Measurements from ENCODE around the gene ZNF302. TPM values are rescaled to one million over a fixed set of nuclear protein-coding genes. Genes with fewer than 3 reads are reported as not detected.

Gene ZNF302
- polyA plus RNA-seq, 1 of the 3 experiments (the other 2 are of a cell fraction): 14.3 TPM

GRCh38 chr19:34732612-34733211 lies 55.2 kb downstream of the ZNF302 start (continued):
- TF ChIP-seq PBX3 (IDR thresholded peaks at IDR 0.05) (no peak), SIN3A (IDR thresholded peaks at IDR 0.05; ENCODE audit: borderline replicate concordance, low read depth, low read length) (no peak), FOXM1 (IDR thresholded peaks at IDR 0.05; ENCODE audit: low read depth) (no peak)

- Histone ChIP-seq H2AFZ (ENCODE audit: low read depth) (peak overlapping the region; percentile 95), H3K4me3 (ENCODE audit: low read depth in 2 of 2, low read length in 1 of 2) (peak overlapping the region; percentile 80 to 82), H3K36me3 (replicated peaks in 1 of 2; ENCODE audit: control insufficient read depth in 1 of 2, insufficient read depth in 2 of 2, low read length in 1 of 2) (peaks cover 20 to 32% of the 10 kb centered on the region in 2 experiments), H4K20me1 (ENCODE audit: insufficient read depth) (no peaks in the 10 kb centered on the region), H3K27ac (ENCODE audit: low read depth in 2 of 2, low read length in 1 of 2) (peak overlapping the region; percentile 86 to 98), H3F3A (replicated peaks; ENCODE audit: insufficient read depth) (peaks cover 7% of the 10 kb centered on the region), H3K9me3 (no peaks in the 10 kb centered on the region), H3K79me2 (ENCODE audit: insufficient read depth) (peaks cover 18% of the 10 kb centered on the region; the same call in 1 of the 2 replicates), H3K9me2 (no peaks in the 10 kb centered on the region), H3K27me3 (ENCODE audit: insufficient read depth) (no peaks in the 10 kb centered on the region), H3K4me1 (ENCODE audit: control insufficient read depth in 1 of 2, insufficient read depth in 2 of 2, low read depth in 1 of 2, low read length in 1 of 2) (peaks cover 0 to 25% of the 10 kb centered on the region in 2 experiments; a peak in 1 of 4 replicates), H3K9ac (peak overlapping the region; percentile 86), H3K4me2 (peak overlapping the region; percentile 81)
- WGBS (ENCODE audit: low lambda C conversion rate): under 1% methylated on average over 12 of the region's 13 CpGs
- DNase-seq: peak; percentile 61
- ChIA-PET CTCF (interaction anchor here (1.0 to 1.2 kb wide), 2 partner anchors 20 to 88 kb away, joined by 4 to 5 read pairs; no protein-coding TSS in a partner anchor), POLR2A (interaction anchor here (1.0 kb wide), 2 partner anchors 56 to 194 kb away, joined by 3 to 8 read pairs; partner anchors contain the start of genes SCGB2B2, ZNF30 and ZNF302)
- TF ChIP-seq SIN3A (IDR thresholded peaks at IDR 0.05; ENCODE audit: borderline replicate concordance, low read depth, low read length): no peak
- peak; percentile 47; the same call in 1 of the 2 replicates for TF ChIP-seq MAX (IDR thresholded peaks at IDR 0.05; ENCODE audit: low read depth)
- TF ChIP-seq MXI1 (IDR thresholded peaks at IDR 0.05; ENCODE audit: low read depth, low read length): peak; percentile 98
Observed at GRCh38 chr19:34733266-34733745, 55.8 kb downstream of the ZNF302 start.

- under 1% methylated on average over 35 of the region's 67 CpGs for WGBS (ENCODE audit: low lambda C conversion rate)
- peak within 1 kb of the TSS; percentile 86 for H3K9ac ChIP-seq
- no peaks in the 10 kb centered on the region for H4K20me1 ChIP-seq (ENCODE audit: insufficient read depth)
- H3K4me1 ChIP-seq (ENCODE audit: control insufficient read depth in 1 of 2, insufficient read depth in 2 of 2, low read depth in 1 of 2, low read length in 1 of 2): peaks cover 0 to 25% of the 10 kb centered on the region in 2 experiments; a peak in 1 of 4 replicates
- CTCF ChIA-PET: interaction anchor here (1.0 to 1.2 kb wide), 2 partner anchors 21 to 89 kb away, joined by 4 to 5 read pairs; no protein-coding TSS in a partner anchor
- H3K4me3 ChIP-seq (ENCODE audit: low read depth in 2 of 2, low read length in 1 of 2): peak within 1 kb of the TSS; percentile 80 to 82
- peak; percentile 92 for DNase-seq
- POLR2A ChIA-PET: interaction anchor here (1.0 kb wide), 2 partner anchors 56 to 193 kb away, joined by 3 to 8 read pairs; partner anchors contain the start of genes SCGB2B2, ZNF30 and ZNF302
- no peaks in the 10 kb centered on the region for H3K9me2 ChIP-seq
- no peaks in the 10 kb centered on the region for H3K27me3 ChIP-seq (ENCODE audit: insufficient read depth)
- H3K4me2 ChIP-seq: peak within 1 kb of the TSS; percentile 81
- H3K79me2 ChIP-seq (ENCODE audit: insufficient read depth): peaks cover 18% of the 10 kb centered on the region; the same call in 1 of the 2 replicates
- peak within 1 kb of the TSS; percentile 86 to 98 for H3K27ac ChIP-seq (ENCODE audit: low read depth in 2 of 2, low read length in 1 of 2)
- peaks cover 25 to 38% of the 10 kb centered on the region in 2 experiments for H3K36me3 ChIP-seq (replicated peaks in 1 of 2; ENCODE audit: control insufficient read depth in 1 of 2, insufficient read depth in 2 of 2, low read length in 1 of 2)
- H3F3A ChIP-seq (replicated peaks; ENCODE audit: insufficient read depth): peaks cover 7% of the 10 kb centered on the region
- H2AFZ ChIP-seq (ENCODE audit: low read depth): peak within 1 kb of the TSS; percentile 95
- no peaks in the 10 kb centered on the region for H3K9me3 ChIP-seq
- TF ChIP-seq EZH2phosphoT487 (IDR thresholded peaks at IDR 0.05; ENCODE audit: borderline replicate concordance, low read depth) (no peak), FOXM1 (IDR thresholded peaks at IDR 0.05; ENCODE audit: low read depth) (no peak), JUND (IDR thresholded peaks at IDR 0.05) (no peak), RXRA (IDR thresholded peaks at IDR 0.05; ENCODE audit: borderline replicate concordance, low read depth) (no peak), FOSL2 (IDR thresholded peaks at IDR 0.05; ENCODE audit: borderline replicate concordance, low read depth) (no peak), MXI1 (IDR thresholded peaks at IDR 0.05; ENCODE audit: low read depth, low read length) (peak; percentile 89), PBX3 (IDR thresholded peaks at IDR 0.05) (0 out of 2 replicates have a peak, but pooled peaks have one; percentile 13), NRF1 (IDR thresholded peaks at IDR 0.05; ENCODE audit: low read depth, low read length) (peak; percentile 25; the same call in 1 of the 2 replicates), USF2 (IDR thresholded peaks at IDR 0.05; ENCODE audit: borderline replicate concordance, low read depth, low read length) (no peak), CHD2 (IDR thresholded peaks at IDR 0.05; ENCODE audit: low read length, partially characterized antibody) (peak; percentile 36), RFX5 (IDR thresholded peaks at IDR 0.05; ENCODE audit: low read length) (no peak), MAX (IDR thresholded peaks at IDR 0.05; ENCODE audit: low read depth) (peak; percentile 28; the same call in 1 of the 2 replicates), TCF12 (IDR thresholded peaks at IDR 0.05) (no peak)
Observed at GRCh38 chr19:34733746-34734536, 56.5 kb downstream of the ZNF302 start, which contains the start of gene ZNF181. TSS of gene ZNF181 (plus strand) at chr19:34734243. CDS start at chr19:34735038, 795 bp downstream.
